Measurements from ENCODE around the gene CCDC188.

DNA sequence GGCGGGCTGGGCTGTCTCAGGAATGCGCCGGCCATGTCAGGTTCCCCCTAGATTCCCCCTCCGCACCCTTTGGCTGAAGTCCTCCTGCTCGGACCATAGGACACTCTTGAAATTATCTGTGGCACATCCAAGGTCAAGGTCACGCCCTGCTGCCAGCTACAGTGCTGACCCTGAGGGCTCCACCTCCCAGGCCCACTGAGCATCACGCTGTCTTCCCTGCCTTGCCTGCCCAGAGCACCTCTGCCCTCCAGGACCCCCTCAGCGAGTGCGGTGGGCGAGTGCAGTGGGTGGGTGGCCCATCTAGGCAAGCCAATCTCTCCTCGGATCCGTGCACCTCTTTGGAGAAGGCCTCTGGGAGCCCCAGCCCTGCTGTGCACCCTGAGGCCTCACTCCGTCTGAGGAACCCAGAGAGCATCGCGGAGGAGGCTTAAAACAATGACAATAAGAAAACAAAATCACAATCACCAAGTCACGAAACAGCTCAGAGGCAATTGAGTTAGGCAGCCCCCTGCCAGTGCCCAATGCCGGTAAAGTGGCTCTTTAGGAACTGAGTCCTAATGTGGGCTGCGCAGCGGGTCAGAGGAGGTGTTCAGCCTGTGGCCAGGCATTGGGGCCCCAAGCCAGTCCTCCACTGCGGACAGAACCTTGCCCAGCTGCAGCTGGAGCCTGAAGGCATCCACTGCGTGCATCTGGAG is 26.5 kb upstream of the CCDC188 start:
- TF ChIP-seq POLR2AphosphoS5 (IDR thresholded peaks at IDR 0.05; ENCODE audit: borderline replicate concordance, low read depth, low read length) (no peak), EZH2 (IDR thresholded peaks at IDR 0.05) (no peak)
